Liver (tissue), 3 donors: ENCODE data around the gene PDRG1.

Experiments
- GABPA ChIP-seq, 2 donors: IDR thresholded peaks in 1 of 2; conservative IDR thresholded peaks in 1 of 2; 2 replicates each; pipeline ENCODE4 v1.6.1; 2016; ENCODE audit warnings: antibody characterized with exemption in 2 of 2, mild to moderate bottlenecking in 1 of 2, moderate library complexity in 1 of 2
- NR2F2 ChIP-seq: IDR thresholded peaks from 2 replicates; pipeline ENCODE4 v1.6.1; 2016; ENCODE audit warnings: antibody characterized with exemption
- RXRA ChIP-seq, 2 donors: IDR thresholded peaks; 2 replicates each; pipeline ENCODE4 v1.6.1; 2017 to 2018; ENCODE audit warnings: antibody characterized with exemption in 2 of 2, mild to moderate bottlenecking in 1 of 2
- TAF1 ChIP-seq: conservative IDR thresholded peaks from 2 replicates; pipeline ENCODE4 v1.6.1; 2016; ENCODE audit warnings: antibody characterized with exemption, mild to moderate bottlenecking
- TF ChIP-seq, protein P1 (sequence below): fragments of 150-350 bp; IDR thresholded peaks from 2 replicates; pipeline ENCODE4 v1.5.1; 2017; ENCODE audit warnings: improper control_type of control experiment, low read depth, low read length; ENCODE audit not compliant: missing input control
- donor health status: healthy.
- donor health status: healthy.

GRCh38 chr20:31972471-31973021 is 20.7 kb upstream of the PDRG1 start:
- TF ChIP-seq, protein P1, sequence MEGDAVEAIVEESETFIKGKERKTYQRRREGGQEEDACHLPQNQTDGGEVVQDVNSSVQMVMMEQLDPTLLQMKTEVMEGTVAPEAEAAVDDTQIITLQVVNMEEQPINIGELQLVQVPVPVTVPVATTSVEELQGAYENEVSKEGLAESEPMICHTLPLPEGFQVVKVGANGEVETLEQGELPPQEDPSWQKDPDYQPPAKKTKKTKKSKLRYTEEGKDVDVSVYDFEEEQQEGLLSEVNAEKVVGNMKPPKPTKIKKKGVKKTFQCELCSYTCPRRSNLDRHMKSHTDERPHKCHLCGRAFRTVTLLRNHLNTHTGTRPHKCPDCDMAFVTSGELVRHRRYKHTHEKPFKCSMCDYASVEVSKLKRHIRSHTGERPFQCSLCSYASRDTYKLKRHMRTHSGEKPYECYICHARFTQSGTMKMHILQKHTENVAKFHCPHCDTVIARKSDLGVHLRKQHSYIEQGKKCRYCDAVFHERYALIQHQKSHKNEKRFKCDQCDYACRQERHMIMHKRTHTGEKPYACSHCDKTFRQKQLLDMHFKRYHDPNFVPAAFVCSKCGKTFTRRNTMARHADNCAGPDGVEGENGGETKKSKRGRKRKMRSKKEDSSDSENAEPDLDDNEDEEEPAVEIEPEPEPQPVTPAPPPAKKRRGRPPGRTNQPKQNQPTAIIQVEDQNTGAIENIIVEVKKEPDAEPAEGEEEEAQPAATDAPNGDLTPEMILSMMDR, result no peak
- TF ChIP-seq TAF1 (no peak), NR2F2 (no peak), RXRA (IDR thresholded peaks at IDR 0.05) (no peak), GABPA (IDR thresholded peaks at IDR 0.05 in 1 of 2, conservative IDR thresholded peaks at IDR 0.05 in 1 of 2) (no peak)
